HG02884 (cell line): ENCODE data around the gene PTRH2.
"Not testable (repeated sequence)": the region's sequence is repeated elsewhere in the genome, so short reads cannot be mapped to it uniquely, and the experiment has no call there.

Experiments
- ATAC-seq: cut with Tn5 transposase; IDR thresholded peaks from one replicate; pipeline ENCODE4 v1.9.1; 2021; ENCODE audit warnings: mild to moderate bottlenecking, moderate library complexity; ENCODE audit not compliant: unreplicated experiment

Gene PTRH2

GRCh38 chr17:59671386-59671785 is 35.8 kb downstream of the PTRH2 start:
- no peak for ATAC-seq

GRCh38 chr17:59669944-59670343 is 37.3 kb downstream of the PTRH2 start:
- ATAC-seq: no peak

GRCh38 chr17:59669411-59669810 is 37.8 kb downstream of the PTRH2 start:
- ATAC-seq: no peak

- ATAC-seq: no peak
Observed at GRCh38 chr17:59668816-59669215, 38.4 kb downstream of the PTRH2 start.

- no peak for ATAC-seq
Observed at GRCh38 chr17:59666235-59666634, 41.0 kb downstream of the PTRH2 start.

GRCh38 chr17:59656624-59657023 is 50.6 kb downstream of the PTRH2 start:
- not testable (repeated sequence) for ATAC-seq

GRCh38 chr17:59652119-59652518 is 55.1 kb downstream of the PTRH2 start:
- no peak for ATAC-seq

- no peak for ATAC-seq
Observed at GRCh38 chr17:59651346-59651745, 55.9 kb downstream of the PTRH2 start.

GRCh38 chr17:59650642-59651041 is 56.6 kb downstream of the PTRH2 start:
- no peak for ATAC-seq

GRCh38 chr17:59649886-59650285 is 57.3 kb downstream of the PTRH2 start:
- ATAC-seq: no peak
